ENCODE data around the gene PEX11B.
"Not testable (repeated sequence)": the region's sequence is repeated elsewhere in the genome, so short reads cannot be mapped to it uniquely, and the experiment has no call there.

PEX11B gene

GRCh38 chr1:145951526-145951925 lies 33.0 kb upstream of the PEX11B start:
- no peak for DNase-seq

GRCh38 chr1:145949219-145949618 lies 30.7 kb upstream of the PEX11B start:
- DNase-seq, result no peak

GRCh38 chr1:145947551-145947950 lies 29.0 kb upstream of the PEX11B start:
- no peak for DNase-seq

GRCh38 chr1:145946477-145946986 lies 28.0 kb upstream of the PEX11B start:
- DNase-seq, result no peak

GRCh38 chr1:145944532-145944931 lies 26.0 kb upstream of the PEX11B start:
- DNase-seq, result no peak

- no peak for DNase-seq
Observed at GRCh38 chr1:145942871-145943270, 24.4 kb upstream of the PEX11B start.

GRCh38 chr1:145942405-145942804 lies 23.9 kb upstream of the PEX11B start:
- DNase-seq, result no peak

- DNase-seq, result no peak
Observed at GRCh38 chr1:145937436-145937835, 18.9 kb upstream of the PEX11B start.

GRCh38 chr1:145936247-145936646 lies 17.7 kb upstream of the PEX11B start:
- no peak for DNase-seq

- no peak for DNase-seq
Observed at GRCh38 chr1:145935708-145936107, 17.2 kb upstream of the PEX11B start.

- peak in 1 of 2 experiments; percentile 24 for DNase-seq
Observed at GRCh38 chr1:145932522-145933009, 14.0 kb upstream of the PEX11B start.

GRCh38 chr1:145927916-145928643 lies 9.6 kb upstream of the PEX11B start:
- DNase-seq, result peak in 1 of 2 experiments; percentile 28

- DNase-seq, result peak; percentile 91 to 95
Observed at GRCh38 chr1:145927063-145927886, 8.8 kb upstream of the PEX11B start, which contains the start of gene RBM8A. TSS of gene RBM8A (minus strand) at chr1:145927484. CDS start at chr1:145927426, 58 bp downstream.

GRCh38 chr1:145926686-145927062 lies 8.2 kb upstream of the PEX11B start:
- DNase-seq, result peak; percentile 55 to 65

GRCh38 chr1:145922266-145922665 lies 3.7 kb upstream of the PEX11B start:
- no peak for DNase-seq

- not testable (repeated sequence) for DNase-seq
Observed at GRCh38 chr1:145920297-145920696, 1.8 kb upstream of the PEX11B start.

GRCh38 chr1:145918992-145919939 lies 749 bp upstream of the PEX11B start:
- DNase-seq, result peak in 1 of 2 experiments; percentile 46

GRCh38 chr1:145917595-145917994 lies 922 bp downstream of the PEX11B start:
- DNase-seq, result no peak

GRCh38 chr1:145916745-145917144 lies 1.8 kb downstream of the PEX11B start:
- DNase-seq, result no peak

- no peak for DNase-seq
Observed at GRCh38 chr1:145912128-145912641, 6.3 kb downstream of the PEX11B start.

GRCh38 chr1:145908653-145909052 lies 9.9 kb downstream of the PEX11B start:
- no peak for DNase-seq
